Stimulated activated CD8-positive, alpha-beta memory T cell treated with anti-CD3 and anti-CD28 coated beads, Interleukin-2, amount 100 ng/mL, for 48 hours (primary cell): ENCODE data around the gene HOXD12.

Experiments used
- DNase-seq, 2 donors: peaks; one replicate each; pipeline ENCODE4 v3.0.0-alpha.2; 2020; ENCODE audit warnings: low read depth in 2 of 2

The HOXD12 gene

GRCh38 chr2:176118601-176119339, 19.2 kb downstream of the HOXD12 start:
- no peak for DNase-seq

- DNase-seq = no peak
Measured at GRCh38 chr2:176120364-176121189, 21.0 kb downstream of the HOXD12 start.

GRCh38 chr2:176121190-176122051, 21.8 kb downstream of the HOXD12 start:
- DNase-seq = no peak

GRCh38 chr2:176122052-176122682, 22.6 kb downstream of the HOXD12 start:
- DNase-seq = no peak

- DNase-seq = no peak
Measured at GRCh38 chr2:176122683-176123410, 23.3 kb downstream of the HOXD12 start, which contains the start of gene HOXD9. Gene HOXD9, plus strand, starts transcription at chr2:176122719. Its CDS starts 50 bp downstream, at chr2:176122769.

- no peak for DNase-seq
Measured at GRCh38 chr2:176123411-176124109, 24.0 kb downstream of the HOXD12 start.

GRCh38 chr2:176124110-176124946, 24.7 kb downstream of the HOXD12 start:
- no peak for DNase-seq

GRCh38 chr2:176124947-176125771, 25.6 kb downstream of the HOXD12 start:
- DNase-seq = no peak

GRCh38 chr2:176125772-176126054, 26.1 kb downstream of the HOXD12 start:
- DNase-seq = no peak

GRCh38 chr2:176126929-176127773, 27.6 kb downstream of the HOXD12 start:
- DNase-seq = peak; percentile 38 to 44

- no peak for DNase-seq
Measured at GRCh38 chr2:176127774-176128072, 28.1 kb downstream of the HOXD12 start.

- DNase-seq = no peak
Measured at GRCh38 chr2:176128172-176128981, 28.8 kb downstream of the HOXD12 start.

GRCh38 chr2:176128982-176129796, 29.6 kb downstream of the HOXD12 start, which contains the start of gene HOXD8:
Gene HOXD8, plus strand, starts transcription at chr2:176129705. Its CDS starts 662 bp downstream, at chr2:176130367.
- no peak for DNase-seq

GRCh38 chr2:176129813-176130146, 30.2 kb downstream of the HOXD12 start:
- DNase-seq = no peak

GRCh38 chr2:176130147-176130956, 30.8 kb downstream of the HOXD12 start:
- peak in 1 of 2 donors; percentile 17 for DNase-seq
